CD4-positive, alpha-beta T cell (primary cell): Measurements from ENCODE around the gene ZNF827. TPM values are rescaled to one million over a fixed set of nuclear protein-coding genes. Genes with fewer than 3 reads are reported as not detected.

ENCODE experiments used
- ATAC-seq: fragments of 200-7000 bp; cut with Tn5 transposase; one replicate; pipeline ENCODE4 v1.10.0; 2022; ENCODE audit warnings: mild to moderate bottlenecking; ENCODE audit not compliant: poor library complexity
- CTCF ChIA-PET: fragments of 350-600 bp; sonication (Branson Sonifier 250); formaldehyde crosslinking; loops from one replicate; lab custom pipeline; 2021; ENCODE audit warnings: antibody characterized with exemption, inconsistent platforms; lab: Charles Lee
- POLR2A ChIA-PET: fragments of 350-600 bp; sonication (Branson Sonifier 250); formaldehyde crosslinking; loops from one replicate; lab custom pipeline; 2021; ENCODE audit warnings: antibody characterized with exemption, inconsistent platforms; lab: Charles Lee
- DNase-seq, 14 experiments: peaks; one replicate each; pipeline ENCODE4 v3.0.0-alpha.2; 2013 to 2020; ENCODE audit warnings: mixed read lengths in 2 of 14
- H3K27ac ChIP-seq, 2 donors: one replicate each; pipeline versions ENCODE4 v1.5.1 to v1.7.0; 2013; ENCODE audit warnings: low read length in 2 of 2, low read depth in 1 of 2, mild to moderate bottlenecking in 1 of 2
- H3K27me3 ChIP-seq, 2 experiments: 1 replicate in 1 of 2; 2 replicates in 1 of 2; pipeline versions ENCODE4 v1.6.1 to v1.7.0; 2013; ENCODE audit warnings: low read length in 2 of 2, control low read depth in 1 of 2, mild to moderate bottlenecking in 1 of 2, moderate library complexity in 1 of 2; ENCODE audit not compliant: insufficient read depth in 2 of 2, control insufficient read depth in 1 of 2
- H3K36me3 ChIP-seq: one replicate; pipeline ENCODE4 v1.6.1; 2013; ENCODE audit warnings: low read length, control low read depth; ENCODE audit not compliant: insufficient read depth
- H3K4me1 ChIP-seq: one replicate; pipeline ENCODE4 v1.6.1; 2013; ENCODE audit warnings: low read length, control low read depth; ENCODE audit not compliant: insufficient read depth
- H3K4me3 ChIP-seq: one replicate; pipeline ENCODE4 v1.5.1; 2013; ENCODE audit warnings: mild to moderate bottlenecking, low read length, moderate library complexity
- H3K9me3 ChIP-seq, 2 experiments: 1 replicate in 1 of 2; 2 replicates in 1 of 2; pipeline versions ENCODE4 v1.6.1 to v1.7.0; 2013; ENCODE audit warnings: low read length in 2 of 2, mild to moderate bottlenecking in 2 of 2, control low read depth in 1 of 2, moderate library complexity in 1 of 2; ENCODE audit not compliant: control insufficient read depth in 1 of 2, insufficient read depth in 1 of 2
- H3K27ac Mint-ChIP-seq: one replicate; pipeline ENCODE4 v1.8.0; 2020; ENCODE audit warnings: mixed read lengths
- H3K27me3 Mint-ChIP-seq: one replicate; pipeline ENCODE4 v1.8.0; 2021; ENCODE audit warnings: mixed read lengths
- H3K36me3 Mint-ChIP-seq: one replicate; pipeline ENCODE4 v1.8.0; 2021; ENCODE audit warnings: low read depth, mixed read lengths
- H3K4me1 Mint-ChIP-seq: one replicate; pipeline ENCODE4 v1.8.0; 2021; ENCODE audit warnings: low read depth, mixed read lengths
- H3K4me3 Mint-ChIP-seq: one replicate; pipeline ENCODE4 v1.8.0; 2020; ENCODE audit warnings: mild to moderate bottlenecking, mixed read lengths
- H3K9me3 Mint-ChIP-seq: one replicate; pipeline ENCODE4 v1.8.0; 2020; ENCODE audit warnings: mixed read lengths
- CTCF ChIP-seq: fragments of 200-600 bp; IDR thresholded peaks from one replicate; pipeline ENCODE4 v1.8.0; 2022; ENCODE audit warnings: antibody characterized with exemption, mild to moderate bottlenecking
- intact Hi-C, 2 experiments: fragments of 100-400 bp; cut with DNase I in 1 of 2; cut with micrococcal nuclease in 1 of 2; formaldehyde crosslinking; loops; one replicate each; pipeline versions ENCODE4 v1.15.1 to v1.9.0; 2023 to 2025; cut with DNase I, micrococcal nuclease
- total RNA-seq, 174 experiments: library from RNA in 2 of 174; stranded (reverse) in 2 of 174; gene quantifications; one replicate each; pipeline ENCODE4 v1.2.3 and lab custom pipeline; 2021 to 2026

The ZNF827 gene
- total RNA-seq, 2 experiments from 2014 or later: 13.7 to 14.3 TPM

- H3K27me3 ChIP-seq: no peaks in the 10 kb centered on the region
- ChIA-PET CTCF (no interaction called here), POLR2A (no interaction called here)
- ATAC-seq (no peak), DNase-seq (no peak)
- no peaks in the 10 kb centered on the region for H3K4me1 ChIP-seq
- H3K36me3 Mint-ChIP-seq: peaks cover 38% of the 10 kb centered on the region
- H3K27ac ChIP-seq: no peak overlapping the region
- H3K4me3 ChIP-seq: no peak overlapping the region
- H3K9me3 ChIP-seq: no peaks in the 10 kb centered on the region
- no peaks in the 10 kb centered on the region for H3K27me3 Mint-ChIP-seq
- H3K27ac Mint-ChIP-seq: no peak overlapping the region
- TF ChIP-seq CTCF: no peak
- H3K9me3 Mint-ChIP-seq: no peaks in the 10 kb centered on the region
- H3K4me3 Mint-ChIP-seq: no peak overlapping the region
- intact Hi-C loops: no loop called here
- H3K4me1 Mint-ChIP-seq: peaks cover 31% of the 10 kb centered on the region
- peaks cover 18% of the 10 kb centered on the region for H3K36me3 ChIP-seq
Observed at GRCh38 chr4:145904413-145905177, 34.0 kb downstream of the ZNF827 start.

GRCh38 chr4:145902522-145902921, 36.1 kb downstream of the ZNF827 start:
- Histone ChIP-seq H3K4me3 (no peak overlapping the region), H3K27ac (no peak overlapping the region), H3K4me1 (no peaks in the 10 kb centered on the region), H3K27me3 (no peaks in the 10 kb centered on the region), H3K9me3 (no peaks in the 10 kb centered on the region), H3K36me3 (peaks cover 18% of the 10 kb centered on the region)
- no peak for TF ChIP-seq CTCF
- H3K4me3 Mint-ChIP-seq: no peak overlapping the region
- ChIA-PET POLR2A (no interaction called here), CTCF (interaction anchor here (0.5 kb wide), 1 partner anchor 473 kb away, joined by 3 read pairs; no protein-coding TSS in a partner anchor)
- no peaks in the 10 kb centered on the region for H3K27me3 Mint-ChIP-seq
- H3K36me3 Mint-ChIP-seq: peaks cover 38% of the 10 kb centered on the region
- no peaks in the 10 kb centered on the region for H3K9me3 Mint-ChIP-seq
- DNase-seq (no peak), ATAC-seq (no peak)
- peaks cover 16% of the 10 kb centered on the region for H3K4me1 Mint-ChIP-seq
- intact Hi-C loops: no loop called here
- no peak overlapping the region for H3K27ac Mint-ChIP-seq

DNA sequence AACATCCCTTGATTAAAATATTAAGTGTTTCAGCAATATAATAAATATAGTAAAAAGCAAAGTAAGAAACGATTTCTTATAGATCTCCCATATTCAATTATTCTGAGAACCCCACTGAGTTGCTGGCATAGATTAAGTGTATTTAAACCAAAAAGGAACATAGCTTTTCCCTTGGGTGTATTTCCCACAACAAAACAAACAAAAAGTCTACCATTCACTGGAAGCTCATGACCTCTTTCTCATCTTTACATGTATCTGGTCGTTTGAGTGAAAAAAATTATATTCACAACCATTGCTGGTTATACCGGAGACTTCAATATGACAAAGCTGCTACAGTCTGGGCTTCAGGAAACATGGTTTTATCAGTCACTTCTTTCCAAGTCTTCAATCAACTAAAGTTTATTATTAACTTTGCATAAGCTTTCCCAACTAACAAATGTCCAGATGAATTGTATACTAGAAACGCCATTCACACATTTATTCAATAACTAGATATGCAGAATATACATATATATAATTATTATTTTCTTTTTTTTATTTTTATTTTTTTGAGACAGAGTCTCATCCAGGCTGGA, 38.6 kb downstream of the ZNF827 start:
- intact Hi-C loops: no loop called here
- Histone ChIP-seq H3K9me3 (no peaks in the 10 kb centered on the region), H3K27ac (no peak overlapping the region), H3K4me3 (no peak overlapping the region), H3K4me1 (no peaks in the 10 kb centered on the region), H3K36me3 (peaks cover 18% of the 10 kb centered on the region), H3K27me3 (no peaks in the 10 kb centered on the region)
- ChIA-PET CTCF (interaction anchor here (0.6 kb wide), 1 partner anchor 78 kb away, joined by 3 read pairs; no protein-coding TSS in a partner anchor), POLR2A (no interaction called here)
- no peak for TF ChIP-seq CTCF
- H3K4me1 Mint-ChIP-seq: peaks cover 31% of the 10 kb centered on the region
- no peaks in the 10 kb centered on the region for H3K27me3 Mint-ChIP-seq
- H3K27ac Mint-ChIP-seq: no peak overlapping the region
- no peak overlapping the region for H3K4me3 Mint-ChIP-seq
- H3K36me3 Mint-ChIP-seq: peaks cover 38% of the 10 kb centered on the region
- H3K9me3 Mint-ChIP-seq: no peaks in the 10 kb centered on the region
- no peak for ATAC-seq
- no peak for DNase-seq
